HG03354 (cell line): ENCODE results near the gene PSMD7.
"Not testable (repeated sequence)": the region's sequence is repeated elsewhere in the genome, so short reads cannot be mapped to it uniquely, and the experiment has no call there.

Source experiments
- ATAC-seq: cut with Tn5 transposase; IDR thresholded peaks from one replicate; pipeline ENCODE4 v1.9.1; 2021; ENCODE audit warnings: mild to moderate bottlenecking; ENCODE audit not compliant: unreplicated experiment, poor library complexity, severe bottlenecking

The PSMD7 gene

GRCh38 chr16:74339226-74339625 lies 42.6 kb downstream of the PSMD7 start:
- not testable (repeated sequence) for ATAC-seq

GRCh38 chr16:74353038-74353437 lies 56.4 kb downstream of the PSMD7 start:
- not testable (repeated sequence) for ATAC-seq
